OCI-LY1 (cell line): ENCODE results near the gene STAT4.

Experiments used
- EZH2 ChIP-seq: fragments of 200-600 bp; sonication (generic), shearing (Covaris generic); IDR thresholded peaks from 2 replicates; pipeline ENCODE4 v1.8.0; 2017; ENCODE audit warnings: borderline replicate concordance, mixed run types, mild to moderate bottlenecking, antibody characterized with exemption, low read length, moderate library complexity, mixed read lengths
- TF ChIP-seq, protein P1 (sequence below): fragments of 200-600 bp; sonication (generic), shearing (Covaris generic); IDR thresholded peaks from 2 replicates; pipeline ENCODE4 v1.5.1; 2017; ENCODE audit warnings: mild to moderate bottlenecking, antibody characterized with exemption, low read length, moderate library complexity, mixed read lengths

- TF ChIP-seq, protein P1, sequence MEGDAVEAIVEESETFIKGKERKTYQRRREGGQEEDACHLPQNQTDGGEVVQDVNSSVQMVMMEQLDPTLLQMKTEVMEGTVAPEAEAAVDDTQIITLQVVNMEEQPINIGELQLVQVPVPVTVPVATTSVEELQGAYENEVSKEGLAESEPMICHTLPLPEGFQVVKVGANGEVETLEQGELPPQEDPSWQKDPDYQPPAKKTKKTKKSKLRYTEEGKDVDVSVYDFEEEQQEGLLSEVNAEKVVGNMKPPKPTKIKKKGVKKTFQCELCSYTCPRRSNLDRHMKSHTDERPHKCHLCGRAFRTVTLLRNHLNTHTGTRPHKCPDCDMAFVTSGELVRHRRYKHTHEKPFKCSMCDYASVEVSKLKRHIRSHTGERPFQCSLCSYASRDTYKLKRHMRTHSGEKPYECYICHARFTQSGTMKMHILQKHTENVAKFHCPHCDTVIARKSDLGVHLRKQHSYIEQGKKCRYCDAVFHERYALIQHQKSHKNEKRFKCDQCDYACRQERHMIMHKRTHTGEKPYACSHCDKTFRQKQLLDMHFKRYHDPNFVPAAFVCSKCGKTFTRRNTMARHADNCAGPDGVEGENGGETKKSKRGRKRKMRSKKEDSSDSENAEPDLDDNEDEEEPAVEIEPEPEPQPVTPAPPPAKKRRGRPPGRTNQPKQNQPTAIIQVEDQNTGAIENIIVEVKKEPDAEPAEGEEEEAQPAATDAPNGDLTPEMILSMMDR, result no peak
- no peak for TF ChIP-seq EZH2
These were observed 7.0 kb downstream of the STAT4 start for GRCh38 chr2:191143791-191144190.
